K562 (cell line): ENCODE data around the gene ASIC3. TPM values are rescaled to one million over a fixed set of nuclear protein-coding genes. Genes with fewer than 3 reads are reported as not detected.

Experiments used
- CBX3 ChIP-seq, 2 experiments: IDR thresholded peaks; 1 replicate in 1 of 2; 2 replicates in 1 of 2; pipeline ENCODE4 v1.6.1; 2012; ENCODE audit warnings: inconsistent platforms in 2 of 2, low read length in 2 of 2, borderline replicate concordance in 1 of 2, control low read depth in 1 of 2
- L3MBTL2 ChIP-seq: fragments of 450-650 bp; IDR thresholded peaks from 2 replicates; pipeline ENCODE4 v1.6.1; 2016; ENCODE audit warnings: mild to moderate bottlenecking, moderate library complexity
- LARP7 ChIP-seq: fragments of 450-650 bp; IDR thresholded peaks from 2 replicates; pipeline ENCODE4 v1.6.1; 2016
- MTA1 ChIP-seq: fragments of 450-650 bp; IDR thresholded peaks from 2 replicates; pipeline ENCODE4 v1.6.1; 2017; ENCODE audit warnings: borderline replicate concordance
- NCOA1 ChIP-seq: fragments of 450-650 bp; IDR thresholded peaks from 2 replicates; pipeline ENCODE4 v1.6.1; 2016; ENCODE audit warnings: low read depth
- NKRF ChIP-seq: fragments of 450-650 bp; IDR thresholded peaks from 2 replicates; pipeline ENCODE4 v1.6.1; 2016; ENCODE audit warnings: borderline replicate concordance
- POLR2B ChIP-seq: fragments of 450-650 bp; IDR thresholded peaks from 2 replicates; pipeline ENCODE4 v1.6.1; 2018; ENCODE audit warnings: low read depth; ENCODE audit not compliant: partially characterized antibody
- SMARCA4 ChIP-seq: fragments of 450-650 bp; IDR thresholded peaks from 2 replicates; pipeline ENCODE4 v1.6.1; 2016
- SREBF2 ChIP-seq: sonication (generic); formaldehyde crosslinking; IDR thresholded peaks from 2 replicates; pipeline ENCODE4 v1.4.0; 2020; ENCODE audit warnings: mild to moderate bottlenecking, missing genetic modification reagents
- SUPT5H ChIP-seq: fragments of 450-650 bp; IDR thresholded peaks from 2 replicates; pipeline ENCODE4 v1.6.1; 2016
- ZBTB40 ChIP-seq, 2 experiments: fragments of 450-650 bp in 1 of 2; sonication (generic) in 1 of 2; formaldehyde crosslinking in 1 of 2; IDR thresholded peaks; 2 replicates each; pipeline versions ENCODE4 v1.7.1 to v1.9.0; 2016 to 2022; ENCODE audit warnings: inconsistent platforms in 1 of 2, mild to moderate bottlenecking in 1 of 2, missing genetic modification reagents in 1 of 2
- ZC3H8 ChIP-seq: fragments of 450-650 bp; IDR thresholded peaks from 2 replicates; pipeline ENCODE4 v1.6.1; 2017
- polyA plus RNA-seq, 8 experiments: library from polyadenylated mRNA; depleted of rRNA in 4 of 8; stranded (reverse) in 5 of 8; unstranded in 3 of 8; fragments of >200 nt; fragmentation: Nextera tagmentation in 2 of 8; fragmentation: Illumina TruSeq in 1 of 8; extraction: Ambion mirVana in 2 of 8; extraction: Trizol in 1 of 8; gene quantifications; 2 replicates each; pipeline versions ENCODE4 v1.2.1 to v1.2.3, GENCODE V29; 2011 to 2014; ENCODE audit warnings: inconsistent platforms in 1 of 8, missing spikeins in 1 of 8
- total RNA-seq, 7 experiments: library from RNA; depleted of rRNA in 6 of 7; stranded (reverse); fragments of >200 nt in 6 of 7; fragmentation: Illumina TruSeq in 2 of 7; extraction: Trizol in 2 of 7; gene quantifications; 2 replicates each; pipeline versions ENCODE4 v1.2.1 to v1.2.3, GENCODE V29; 2011 to 2021; ENCODE audit warnings: low replicate concordance in 1 of 7
- TF ChIP-seq, protein P1 (sequence below): conservative IDR thresholded peaks from 2 replicates; pipeline ENCODE4 v1.6.1; 2011; ENCODE audit warnings: low read depth, mild to moderate bottlenecking, low read length; ENCODE audit not compliant: control insufficient read depth

The ASIC3 gene
- total and polyA plus RNA-seq, 9 of the 15 experiments (the other 6 are each of a cell fraction or from before 2014, with no cell fraction given), result 0.11 to 5.0 (median 0.87) TPM

DNA sequence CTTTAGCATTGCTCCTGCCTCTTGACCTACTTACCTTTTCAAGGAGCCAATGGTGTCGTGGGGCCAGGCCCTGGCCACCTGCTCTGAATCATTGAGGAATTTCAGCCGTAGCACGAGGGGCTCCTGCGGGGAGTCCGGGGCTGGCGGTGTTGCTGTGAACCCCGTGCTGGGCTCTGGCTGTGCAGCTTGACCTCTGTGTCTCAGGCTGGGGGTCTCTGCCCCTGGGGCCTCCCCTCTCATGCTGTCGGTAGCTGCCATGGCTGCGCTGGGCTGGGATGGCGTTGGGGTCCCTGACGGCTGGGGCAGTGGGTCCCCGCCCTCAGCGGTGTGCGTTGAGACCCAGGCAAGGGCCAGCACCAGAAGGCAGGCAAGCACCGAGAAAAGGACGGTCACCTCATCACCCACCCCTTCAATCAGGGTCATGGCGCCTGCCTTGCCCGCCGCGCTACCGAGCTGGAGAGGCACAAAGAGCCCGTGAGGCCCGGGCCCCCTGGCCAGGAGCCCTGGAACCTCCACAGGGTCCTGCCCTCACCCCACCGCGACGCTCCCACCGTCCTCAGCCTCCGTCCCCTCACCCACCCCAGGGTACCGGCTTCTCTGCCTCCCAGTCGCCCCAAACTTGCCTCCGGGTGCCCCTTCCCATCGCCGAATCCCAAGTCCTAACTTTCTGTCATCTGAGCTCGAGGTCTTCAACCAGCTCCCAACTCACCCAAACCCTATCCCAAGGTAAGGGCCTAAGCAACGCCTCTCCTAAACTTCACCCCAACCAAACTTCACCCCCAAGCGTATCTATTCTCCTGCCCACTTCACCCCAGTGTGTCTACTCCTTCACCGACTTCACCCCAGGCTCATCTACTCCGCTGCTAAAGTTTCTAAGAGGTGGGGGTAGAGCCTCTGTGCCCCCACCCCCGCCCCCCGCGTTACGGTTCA, 34.1 kb downstream of the ASIC3 start (continued):
- TF ChIP-seq NCOA1 (peak; percentile 59; the same call in 1 of the 2 replicates), L3MBTL2 (peak; percentile 89), NKRF (peak; percentile 81), SMARCA4 (peak; percentile 67), CBX3 (IDR thresholded peaks at IDR 0.05; ENCODE audit: borderline replicate concordance in 1 of 2, low read length in 2 of 2) (peak in 1 of 2 experiments; percentile 16; a peak in 1 of 3 replicates), SREBF2 (peak; percentile 91; the same call in 1 of the 2 replicates), ZBTB40 (IDR thresholded peaks at IDR 0.05) (peak; percentile 45; the same call in 1 of the 2 replicates), ZBTB40 (CRISPR knock-in tag; IDR thresholded peaks at IDR 0.05) (no peak), ZC3H8 (peak; percentile 15; the same call in 1 of the 2 replicates), LARP7 (peak; percentile 95), POLR2B (peak; percentile 62), SUPT5H (peak; percentile 75), MTA1 (peak; percentile 53; the same call in 1 of the 2 replicates)
- TF ChIP-seq, protein P1, sequence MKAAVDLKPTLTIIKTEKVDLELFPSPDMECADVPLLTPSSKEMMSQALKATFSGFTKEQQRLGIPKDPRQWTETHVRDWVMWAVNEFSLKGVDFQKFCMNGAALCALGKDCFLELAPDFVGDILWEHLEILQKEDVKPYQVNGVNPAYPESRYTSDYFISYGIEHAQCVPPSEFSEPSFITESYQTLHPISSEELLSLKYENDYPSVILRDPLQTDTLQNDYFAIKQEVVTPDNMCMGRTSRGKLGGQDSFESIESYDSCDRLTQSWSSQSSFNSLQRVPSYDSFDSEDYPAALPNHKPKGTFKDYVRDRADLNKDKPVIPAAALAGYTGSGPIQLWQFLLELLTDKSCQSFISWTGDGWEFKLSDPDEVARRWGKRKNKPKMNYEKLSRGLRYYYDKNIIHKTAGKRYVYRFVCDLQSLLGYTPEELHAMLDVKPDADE, result 0 out of 2 replicates have a peak, but pooled peaks have one; percentile 20
